Measurements from ENCODE around the gene WDR6.

WDR6 gene

DNA sequence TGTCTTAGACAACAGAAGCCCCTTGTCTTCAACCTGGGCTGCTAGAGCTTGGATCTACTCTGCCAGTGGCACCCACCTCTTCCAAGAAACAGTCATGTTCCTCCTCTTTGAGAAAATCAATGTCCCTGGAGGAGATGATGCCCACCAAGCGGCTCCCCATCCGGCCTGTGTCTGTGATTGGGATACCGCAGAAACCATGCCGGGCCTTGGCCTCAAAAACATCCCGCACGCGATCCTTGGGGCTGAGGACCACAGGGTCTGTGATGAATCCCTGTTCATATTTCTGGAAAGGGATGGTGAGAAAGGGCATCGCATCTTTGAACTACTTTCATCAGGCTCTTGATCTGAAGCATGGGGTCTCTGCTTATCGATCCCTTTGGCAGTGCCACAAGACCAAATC is 20.4 kb downstream of the WDR6 start:
- DNase-seq (ENCODE audit: low spot score) = no peak

- DNase-seq (ENCODE audit: low spot score) = no peak
Measured at GRCh38 chr3:49028298-49028672, 21.1 kb downstream of the WDR6 start.

- peak; percentile 93 for DNase-seq (ENCODE audit: low spot score)
Measured at GRCh38 chr3:49028673-49029562, 21.7 kb downstream of the WDR6 start, which contains the start of gene IMPDH2. Gene IMPDH2 (minus strand): TSS chr3:49029398. CDS start chr3:49029350, 48 bp downstream.

GRCh38 chr3:49029563-49029884 is 22.3 kb downstream of the WDR6 start:
- DNase-seq (ENCODE audit: low spot score) = no peak

DNA sequence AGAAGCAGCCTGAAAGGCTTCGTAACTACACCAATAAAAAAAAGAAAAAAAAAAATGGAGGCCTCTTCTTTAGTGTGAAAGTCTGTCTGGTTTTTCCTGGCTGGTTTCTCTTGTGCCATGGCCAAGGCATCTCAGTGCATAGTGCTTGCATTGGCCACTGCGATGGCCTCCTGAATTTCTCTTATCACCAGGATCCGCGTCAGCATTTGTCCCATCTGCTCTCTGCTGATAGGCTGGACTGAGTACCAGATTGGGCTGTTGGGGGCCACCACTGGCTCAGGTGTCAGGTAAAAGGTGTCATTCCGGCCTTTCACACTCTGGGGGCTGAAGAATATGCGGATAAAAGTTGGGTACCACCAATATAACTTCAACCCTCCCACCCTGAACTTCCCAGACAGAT is 23.1 kb downstream of the WDR6 start:
- DNase-seq (ENCODE audit: low spot score) = no peak

DNA sequence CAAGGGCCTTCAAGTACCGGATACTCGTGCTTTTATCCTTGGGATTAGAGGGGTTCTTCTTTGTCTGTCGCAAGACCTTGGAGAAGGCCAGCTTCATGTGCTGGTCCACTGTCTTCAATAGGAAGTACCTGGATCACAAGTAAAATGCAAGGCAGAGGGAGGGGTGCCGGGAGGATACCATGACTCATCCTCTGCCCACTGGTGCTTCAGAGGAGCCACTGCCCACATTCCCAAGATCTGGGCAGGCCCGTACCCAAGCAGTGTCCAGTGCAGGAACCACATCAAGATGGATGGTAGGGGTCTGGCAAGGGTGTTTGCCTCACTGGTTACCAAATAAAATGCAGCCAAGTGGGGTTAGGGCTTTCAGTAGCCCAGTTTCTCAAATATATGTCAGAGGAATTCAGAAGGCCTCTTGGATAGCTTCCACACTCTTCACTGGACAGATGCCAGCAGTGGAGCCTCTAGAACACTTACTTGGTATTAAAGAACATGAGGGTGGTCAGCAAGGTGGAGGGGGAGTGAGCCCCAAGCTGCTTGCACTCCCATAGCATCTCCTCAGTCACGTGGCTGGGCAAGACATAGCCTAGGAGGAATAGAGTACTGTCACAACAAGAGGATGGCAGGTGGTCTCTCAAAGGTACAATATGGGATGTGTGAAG is 25.6 kb downstream of the WDR6 start:
- DNase-seq (ENCODE audit: low spot score) = no peak

- no peak for DNase-seq (ENCODE audit: low spot score)
Measured at GRCh38 chr3:49034650-49035049, 27.5 kb downstream of the WDR6 start.

- no peak for DNase-seq (ENCODE audit: low spot score)
Measured at GRCh38 chr3:49035281-49035680, 28.1 kb downstream of the WDR6 start.

DNA sequence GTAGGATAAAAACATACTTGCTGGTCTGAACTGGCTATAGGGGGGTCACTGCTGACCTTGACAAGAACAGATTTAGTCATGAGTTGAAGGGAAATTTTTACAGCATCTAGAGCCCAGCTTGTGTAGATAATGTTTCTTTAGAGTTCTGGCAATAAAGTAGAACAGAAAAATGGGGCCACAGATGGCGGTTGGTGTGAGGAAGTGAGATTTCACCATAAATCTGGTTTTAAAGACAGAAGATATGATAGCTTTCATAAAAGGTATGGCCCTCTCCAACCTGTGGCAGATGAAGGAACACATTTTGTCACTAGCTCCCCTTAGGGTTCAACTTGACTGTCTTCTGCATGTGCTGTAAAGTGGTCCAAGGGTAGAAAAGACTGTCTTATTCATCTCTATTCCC is 46.4 kb downstream of the WDR6 start:
- no peak for DNase-seq (ENCODE audit: low spot score)

GRCh38 chr3:49054344-49054862 is 47.2 kb downstream of the WDR6 start:
- DNase-seq (ENCODE audit: low spot score) = no peak

DNA sequence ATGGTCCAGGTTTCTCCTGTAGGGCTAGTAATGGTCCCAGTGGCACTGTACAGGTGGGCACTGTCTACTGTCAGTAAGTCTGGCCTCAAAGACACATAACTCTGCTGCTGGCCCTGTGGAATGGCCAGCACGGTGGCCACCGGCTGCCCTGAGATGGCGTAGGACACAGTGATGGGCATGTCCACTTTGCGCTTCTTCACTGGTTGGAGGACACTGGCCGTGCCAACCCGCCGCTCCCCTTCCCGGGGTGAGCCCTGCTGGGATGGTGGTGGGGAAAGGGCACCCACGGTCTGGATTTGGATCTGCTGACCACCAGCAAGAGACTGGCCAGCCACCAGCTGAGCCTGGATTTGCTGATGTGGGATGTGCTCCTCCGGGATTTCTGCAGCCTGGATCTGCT is 50.1 kb downstream of the WDR6 start:
- no peak for DNase-seq (ENCODE audit: low spot score)

DNA sequence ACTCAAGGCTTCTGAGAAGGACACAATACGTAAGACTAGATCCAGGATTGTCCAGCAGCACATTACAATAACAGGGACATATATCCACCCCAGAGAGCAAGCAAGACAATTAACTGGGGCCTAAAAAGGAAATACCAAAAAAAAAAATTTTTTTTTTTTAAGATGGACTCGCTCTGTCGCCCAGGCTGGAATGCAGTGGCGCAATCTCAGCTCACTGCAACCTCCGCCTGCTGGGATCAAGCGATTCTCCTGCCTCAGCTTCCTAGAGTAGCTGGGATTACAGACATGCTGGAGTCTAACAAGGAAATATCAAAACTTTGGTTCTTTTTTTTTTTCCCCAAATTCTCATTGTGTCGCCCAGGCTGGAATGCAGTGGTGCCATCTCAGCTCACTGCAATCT is 50.8 kb downstream of the WDR6 start:
- no peak for DNase-seq (ENCODE audit: low spot score)
